GM12878 (cell line): Measurements from ENCODE around the gene IGLL5. TPM values are rescaled to one million over a fixed set of nuclear protein-coding genes. Genes with fewer than 3 reads are reported as not detected.

Experiments
- ATAC-seq: fragments of 200-7000 bp; cut with Tn5 transposase; 3 replicates; pipeline ENCODE4 v1.9.1; 2020; ENCODE audit warnings: mild to moderate bottlenecking, moderate library complexity
- BruUV-seq: library from RNA; stranded (reverse); fragments of 400-500 nt; replicated peaks from 2 replicates; lab custom pipeline; 2021; lab: Mats Ljungman, UMichigan
- CTCF ChIA-PET: fragments of 300-600 bp; sonication (Branson Sonifier 250); formaldehyde crosslinking; extraction: SDS; loops from one replicate; lab custom pipeline; 2021; ENCODE audit warnings: inconsistent platforms; lab: Yijun Ruan, JAX
- POLR2A ChIA-PET: fragments of 350-600 bp; formaldehyde crosslinking; extraction: SDS; loops from one replicate; lab custom pipeline; 2021; ENCODE audit warnings: inconsistent platforms; lab: Charles Lee
- RAD21 ChIA-PET: fragments of 300-600 bp; sonication (Branson Sonifier 250); formaldehyde crosslinking; loops from one replicate; lab custom pipeline; 2023; ENCODE audit warnings: antibody characterized with exemption; ENCODE audit not compliant: unreplicated experiment; lab: Charles Lee
- SMC1A ChIA-PET: fragments of 300-600 bp; sonication (Branson Sonifier 250); formaldehyde crosslinking; loops from one replicate; lab custom pipeline; 2023; ENCODE audit not compliant: unreplicated experiment, uncharacterized antibody; lab: Charles Lee
- DNase-seq: peaks from one replicate; pipeline ENCODE4 v3.0.0-alpha.2; 2011; ENCODE audit warnings: low read depth, low spot score
- FAIRE-seq: peaks from 3 replicates; lab custom pipeline; 2011; peaks lifted over from hg19 to GRCh38; lab: Jason Lieb, UNC
- H2AFZ ChIP-seq: 2 replicates; pipeline ENCODE4 v1.6.0; 2011; ENCODE audit warnings: low read depth, low read length, control low read depth; ENCODE audit not compliant: control insufficient read depth
- H3K27ac ChIP-seq: 2 replicates; pipeline ENCODE4 v1.5.1; 2011; ENCODE audit warnings: control low read depth; ENCODE audit not compliant: control insufficient read depth, insufficient read depth
- H3K27me3 ChIP-seq, 2 experiments: replicated peaks in 1 of 2; 2 replicates each; pipeline versions ENCODE4 v1.6.0 to v1.6.1; 2011; ENCODE audit warnings: low read length in 1 of 2; ENCODE audit not compliant: control insufficient read depth in 2 of 2, insufficient read depth in 2 of 2
- H3K36me3 ChIP-seq, 2 experiments: 2 replicates each; pipeline ENCODE4 v1.5.1; 2011; ENCODE audit warnings: low read length in 1 of 2; ENCODE audit not compliant: control insufficient read depth in 2 of 2, insufficient read depth in 2 of 2
- H3K4me1 ChIP-seq: 2 replicates; pipeline ENCODE4 v1.6.1; 2011; ENCODE audit warnings: mild to moderate bottlenecking, low read length, moderate library complexity, mixed read lengths; ENCODE audit not compliant: control insufficient read depth, insufficient read depth
- H3K4me2 ChIP-seq: 2 replicates; pipeline ENCODE4 v1.6.0; 2011; ENCODE audit warnings: control low read depth; ENCODE audit not compliant: control insufficient read depth, insufficient read depth
- H3K4me3 ChIP-seq: fragments of 200-600 bp; sonication (generic); 2 replicates; pipeline ENCODE4 v1.5.1; 2016
- H3K79me2 ChIP-seq: 2 replicates; pipeline ENCODE4 v1.6.0; 2011; ENCODE audit warnings: low read length; ENCODE audit not compliant: control insufficient read depth, insufficient read depth
- H3K9ac ChIP-seq: 2 replicates; pipeline ENCODE4 v1.8.0; 2011; ENCODE audit warnings: low read length, control low read depth, mixed read lengths; ENCODE audit not compliant: control insufficient read depth, insufficient read depth
- H3K9me3 ChIP-seq: replicated peaks from 3 replicates; pipeline ENCODE4 v1.5.1; 2011; ENCODE audit warnings: mild to moderate bottlenecking, low read length; ENCODE audit not compliant: control insufficient read depth, insufficient read depth
- H4K20me1 ChIP-seq: 2 replicates; pipeline ENCODE4 v1.6.0; 2011; ENCODE audit not compliant: control insufficient read depth, insufficient read depth
- KAT2A ChIP-seq: conservative IDR thresholded peaks from 2 replicates; pipeline ENCODE4 v1.6.1; 2011; ENCODE audit warnings: low read depth, low read length; ENCODE audit not compliant: control insufficient read depth
- ZNF217 ChIP-seq: fragments of 450-650 bp; IDR thresholded peaks from 2 replicates; pipeline ENCODE4 v1.6.1; 2017; ENCODE audit warnings: antibody characterized with exemption, mild to moderate bottlenecking
- WGBS: methylation state at CpG from one replicate; pipeline ENCODE4 v1.1.6; 2016; ENCODE audit warnings: low lambda C conversion rate; ENCODE audit not compliant: insufficient replicate concordance, insufficient coverage; ENCODE audit errors: missing lambda C conversion rate; 5-methylcytosine and 5-hydroxymethylcytosine counted together
- in situ Hi-C: fragments of 300-500 bp; cut with MboI; formaldehyde crosslinking; loops from 9 replicates; pipeline ENCODE4 v1.14.3; 2018; ENCODE audit warnings: mixed read lengths
- intact Hi-C: fragments of 100-400 bp; cut with micrococcal nuclease; formaldehyde crosslinking; loops from one replicate; pipeline ENCODE4 v1.14.2; 2022; ENCODE audit not compliant: unreplicated experiment
- polyA plus RNA-seq, 11 experiments: library from polyadenylated mRNA; depleted of rRNA in 4 of 11; unstranded in 6 of 11; stranded (reverse) in 5 of 11; fragments of >200 nt; fragmentation: Nextera tagmentation in 4 of 11; fragmentation: Illumina TruSeq in 1 of 11; extraction: Ambion mirVana in 4 of 11; extraction: Trizol in 1 of 11; gene quantifications; 1 replicate in 1 of 11; 2 replicates in 10 of 11; pipeline versions ENCODE4 v1.2.1 to v1.2.3, GENCODE V29; 2011 to 2016; ENCODE audit warnings: inconsistent platforms in 2 of 11, missing spikeins in 2 of 11, low read depth in 1 of 11
- total RNA-seq, 4 experiments: library from RNA; depleted of rRNA in 3 of 4; stranded (reverse); fragments of >200 nt in 3 of 4; fragmentation: Illumina TruSeq in 1 of 4; extraction: Trizol in 1 of 4; gene quantifications; 2 replicates each; pipeline versions ENCODE4 v1.2.1 to v1.2.3, GENCODE V29; 2013 to 2021

The IGLL5 gene
- total and polyA plus RNA-seq, 10 of the 15 experiments (the other 5 are each of a cell fraction or from before 2014, with no cell fraction given), result not detected

GRCh38 chr22:22890085-22890484 is 2.5 kb downstream of the IGLL5 start:
- no peaks in the 10 kb centered on the region for H3K79me2 ChIP-seq
- H3K4me1 ChIP-seq, result no peaks in the 10 kb centered on the region
- no TSS peak for BruUV-seq
- TF ChIP-seq ZNF217, result no peak
- ATAC-seq, result no peak
- intact Hi-C loops (no loop called here), in situ Hi-C loops (no loop called here)
- H3K27ac ChIP-seq, result no peak overlapping the region
- H2AFZ ChIP-seq, result no peak overlapping the region
- no peaks in the 10 kb centered on the region for H3K27me3 ChIP-seq
- no peaks in the 10 kb centered on the region for H3K36me3 ChIP-seq
- no peak for FAIRE-seq
- ChIA-PET CTCF (no interaction called here), POLR2A (no interaction called here), RAD21 (no interaction called here), SMC1A (no interaction called here)
- no peaks in the 10 kb centered on the region for H4K20me1 ChIP-seq
- no peak overlapping the region for H3K9ac ChIP-seq
- no peak for DNase-seq
- H3K4me3 ChIP-seq, result no peak overlapping the region
- no peak overlapping the region for H3K4me2 ChIP-seq
- H3K9me3 ChIP-seq, result no peaks in the 10 kb centered on the region

GRCh38 chr22:22891139-22891621 is 3.6 kb downstream of the IGLL5 start:
- Histone ChIP-seq H3K79me2 (no peaks in the 10 kb centered on the region), H4K20me1 (no peaks in the 10 kb centered on the region), H3K36me3 (no peaks in the 10 kb centered on the region), H2AFZ (no peak overlapping the region), H3K27me3 (no peaks in the 10 kb centered on the region), H3K27ac (no peak overlapping the region), H3K9me3 (no peaks in the 10 kb centered on the region), H3K4me3 (no peak overlapping the region), H3K4me2 (no peak overlapping the region), H3K4me1 (no peaks in the 10 kb centered on the region), H3K9ac (no peak overlapping the region)
- DNase-seq, result no peak
- RAD21 ChIA-PET, result no interaction called here
- SMC1A ChIA-PET, result no interaction called here
- in situ Hi-C loops, result no loop called here
- no peak for ATAC-seq
- 4% methylated on average over 3 of the region's 3 CpGs for WGBS
- POLR2A ChIA-PET, result no interaction called here
- intact Hi-C loops, result no loop called here
- BruUV-seq, result no TSS peak
- CTCF ChIA-PET, result no interaction called here
- no peak for TF ChIP-seq KAT2A
- FAIRE-seq, result no peak
